Ovary (tissue), 3 donors: ENCODE results near the gene RNF8.

Experiments used
- EP300 ChIP-seq: sonication (generic); formaldehyde crosslinking; IDR thresholded peaks from one replicate; pipeline ENCODE4 v1.6.1; 2017; ENCODE audit warnings: antibody characterized with exemption
- POLR2A ChIP-seq: fragments of 450-650 bp; IDR thresholded peaks from one replicate; pipeline ENCODE4 v1.6.1; 2017; ENCODE audit warnings: antibody characterized with exemption, mild to moderate bottlenecking, moderate library complexity
- TF ChIP-seq, protein P1 (sequence below), 3 donors: fragments of 450-650 bp in 2 of 3; fragments of 200-600 bp in 1 of 3; IDR thresholded peaks; one replicate each; pipeline versions ENCODE4 v1.5.1 to v1.8.0; 2016 to 2022; ENCODE audit warnings: antibody characterized with exemption in 3 of 3, mild to moderate bottlenecking in 1 of 3
- donor health status: DM: no; HTN: no; CAD: no.

GRCh38 chr6:37334047-37334446 is 19.7 kb upstream of the RNF8 start:
- TF ChIP-seq, protein P1, sequence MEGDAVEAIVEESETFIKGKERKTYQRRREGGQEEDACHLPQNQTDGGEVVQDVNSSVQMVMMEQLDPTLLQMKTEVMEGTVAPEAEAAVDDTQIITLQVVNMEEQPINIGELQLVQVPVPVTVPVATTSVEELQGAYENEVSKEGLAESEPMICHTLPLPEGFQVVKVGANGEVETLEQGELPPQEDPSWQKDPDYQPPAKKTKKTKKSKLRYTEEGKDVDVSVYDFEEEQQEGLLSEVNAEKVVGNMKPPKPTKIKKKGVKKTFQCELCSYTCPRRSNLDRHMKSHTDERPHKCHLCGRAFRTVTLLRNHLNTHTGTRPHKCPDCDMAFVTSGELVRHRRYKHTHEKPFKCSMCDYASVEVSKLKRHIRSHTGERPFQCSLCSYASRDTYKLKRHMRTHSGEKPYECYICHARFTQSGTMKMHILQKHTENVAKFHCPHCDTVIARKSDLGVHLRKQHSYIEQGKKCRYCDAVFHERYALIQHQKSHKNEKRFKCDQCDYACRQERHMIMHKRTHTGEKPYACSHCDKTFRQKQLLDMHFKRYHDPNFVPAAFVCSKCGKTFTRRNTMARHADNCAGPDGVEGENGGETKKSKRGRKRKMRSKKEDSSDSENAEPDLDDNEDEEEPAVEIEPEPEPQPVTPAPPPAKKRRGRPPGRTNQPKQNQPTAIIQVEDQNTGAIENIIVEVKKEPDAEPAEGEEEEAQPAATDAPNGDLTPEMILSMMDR (IDR thresholded peaks at IDR 0.05): no peak
- TF ChIP-seq POLR2A (no peak), EP300 (no peak)
